HG02973 (cell line): ENCODE results near the gene CASK.
"Not testable (repeated sequence)": the region's sequence is repeated elsewhere in the genome, so short reads cannot be mapped to it uniquely, and the experiment has no call there.

ENCODE experiments used
- ATAC-seq: cut with Tn5 transposase; IDR thresholded peaks from one replicate; pipeline ENCODE4 v1.9.1; 2021; ENCODE audit warnings: moderate library complexity; ENCODE audit not compliant: unreplicated experiment

Gene CASK

DNA sequence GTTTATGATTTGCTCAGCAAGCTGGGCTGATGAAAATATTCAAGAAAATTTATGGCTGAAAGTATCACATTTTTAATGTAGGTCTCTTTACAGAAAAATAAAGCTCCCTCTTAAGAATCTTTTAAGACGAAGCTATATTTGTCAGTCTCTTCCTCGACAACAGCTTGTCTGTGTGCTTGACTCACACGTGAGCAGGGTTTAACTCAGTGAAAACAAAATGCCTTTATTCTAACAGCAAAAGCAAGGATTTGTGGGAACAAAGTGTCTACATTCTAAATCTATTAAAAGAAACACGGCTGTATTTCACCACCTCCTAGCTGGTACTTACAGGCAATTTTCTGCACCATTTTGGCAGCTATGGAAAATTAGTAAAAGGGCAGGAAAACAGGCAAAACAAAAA is 400.7 kb downstream of the CASK start:
- no peak for ATAC-seq

- no peak for ATAC-seq
Measured at GRCh38 chrX:41522081-41522480, 401.3 kb downstream of the CASK start.

- no peak for ATAC-seq
Measured at GRCh38 chrX:41519468-41519867, 403.9 kb downstream of the CASK start.

DNA sequence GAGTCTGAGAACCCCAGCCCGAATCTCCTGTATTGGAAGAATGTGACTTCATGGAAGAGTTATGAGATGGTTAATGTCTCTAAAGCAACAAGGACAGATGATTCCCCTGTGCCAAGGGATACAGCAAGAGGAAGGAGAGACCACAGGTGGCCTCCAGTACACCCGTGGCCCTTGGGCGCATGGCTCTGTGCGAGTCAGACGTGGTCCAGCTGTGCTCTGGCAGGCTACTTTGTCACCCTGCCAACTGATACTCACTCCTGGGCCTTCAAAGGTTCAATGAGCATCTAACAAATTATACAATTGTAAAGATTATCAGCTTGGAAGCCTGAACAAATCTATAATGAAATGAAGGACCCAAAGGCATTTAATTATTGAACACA is 404.5 kb downstream of the CASK start:
- ATAC-seq, result no peak

GRCh38 chrX:41518127-41518840 is 405.1 kb downstream of the CASK start:
- no peak for ATAC-seq

DNA sequence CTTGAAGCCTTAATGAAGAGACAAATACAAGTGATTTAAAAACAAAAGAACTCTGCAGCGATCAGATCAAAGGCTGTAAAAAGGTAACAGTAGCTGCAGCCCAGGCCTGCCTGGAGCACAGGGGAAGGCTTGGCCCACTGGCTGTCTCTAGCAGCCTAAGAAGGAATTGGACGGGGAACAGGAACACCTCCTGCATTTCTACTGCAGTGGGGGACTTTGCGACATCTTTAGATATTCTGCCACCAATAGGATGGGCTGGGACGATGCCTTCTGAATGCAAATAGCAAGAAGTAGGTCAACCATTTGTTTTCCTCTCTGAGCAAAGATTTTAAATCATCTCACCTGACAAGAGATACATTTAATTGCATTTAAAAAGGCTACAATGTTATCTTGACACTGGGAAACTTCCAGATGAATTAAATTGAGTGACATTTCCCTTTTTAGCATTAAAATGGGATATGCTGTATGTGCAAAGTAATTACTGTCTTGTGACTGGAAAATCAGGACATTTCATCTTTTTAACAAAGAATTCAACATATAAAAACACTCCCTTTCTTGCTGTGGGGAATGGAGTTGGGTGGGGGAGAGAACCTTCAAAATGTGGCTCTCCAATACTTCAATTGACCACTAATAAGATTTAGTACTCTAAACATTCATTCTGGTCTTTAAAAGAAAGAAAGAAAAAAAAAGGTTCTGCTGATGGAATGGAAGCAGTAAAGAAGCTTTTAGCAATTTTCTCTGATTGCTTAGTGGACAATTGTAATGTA is 406.2 kb downstream of the CASK start:
- ATAC-seq, result no peak

GRCh38 chrX:41516456-41516855 is 406.9 kb downstream of the CASK start:
- no peak for ATAC-seq

- no peak for ATAC-seq
Measured at GRCh38 chrX:41515376-41515775, 408.0 kb downstream of the CASK start.

DNA sequence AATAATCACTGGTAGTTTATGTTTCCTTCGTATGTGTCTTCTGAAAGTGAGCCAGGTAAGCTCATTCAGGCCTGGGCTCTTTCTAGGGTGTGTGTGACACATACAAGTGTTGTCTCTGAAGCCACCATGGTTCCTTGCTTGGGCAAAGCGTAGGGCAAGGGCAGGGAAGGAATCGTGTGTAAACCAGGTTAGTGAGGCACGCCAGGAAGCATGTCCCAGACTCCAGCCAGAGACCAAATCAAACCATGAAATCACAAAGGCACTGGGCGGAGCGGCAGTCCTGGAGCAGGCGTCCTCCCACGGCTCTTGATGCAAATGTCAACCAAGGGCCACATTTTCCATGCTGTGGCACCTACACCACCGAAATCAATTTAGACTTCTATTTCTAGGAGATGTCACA is 409.2 kb downstream of the CASK start:
- no peak for ATAC-seq

DNA sequence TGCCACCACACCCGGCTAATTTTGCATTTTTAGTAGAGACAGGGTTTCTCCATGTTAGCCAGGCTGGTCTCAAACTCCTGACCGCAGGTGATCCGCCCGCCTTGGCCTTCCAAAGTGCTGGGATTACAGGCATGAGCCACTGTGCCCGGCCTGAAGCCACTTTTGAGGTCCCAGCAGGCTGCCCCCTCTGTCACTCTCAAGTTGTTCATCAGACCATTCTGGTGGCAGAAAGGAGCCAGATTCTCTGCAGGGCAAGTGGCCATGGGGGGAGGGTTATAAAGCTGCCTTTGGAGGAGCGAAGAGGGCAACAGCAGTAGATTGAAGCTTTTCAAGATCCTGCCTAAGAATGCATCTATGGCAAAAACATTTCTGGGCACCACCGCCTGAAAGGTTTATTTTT is 410.5 kb downstream of the CASK start:
- ATAC-seq, result not testable (repeated sequence)

- peak; percentile 78 for ATAC-seq
Measured at GRCh38 chrX:41512394-41512793, 411.0 kb downstream of the CASK start.

DNA sequence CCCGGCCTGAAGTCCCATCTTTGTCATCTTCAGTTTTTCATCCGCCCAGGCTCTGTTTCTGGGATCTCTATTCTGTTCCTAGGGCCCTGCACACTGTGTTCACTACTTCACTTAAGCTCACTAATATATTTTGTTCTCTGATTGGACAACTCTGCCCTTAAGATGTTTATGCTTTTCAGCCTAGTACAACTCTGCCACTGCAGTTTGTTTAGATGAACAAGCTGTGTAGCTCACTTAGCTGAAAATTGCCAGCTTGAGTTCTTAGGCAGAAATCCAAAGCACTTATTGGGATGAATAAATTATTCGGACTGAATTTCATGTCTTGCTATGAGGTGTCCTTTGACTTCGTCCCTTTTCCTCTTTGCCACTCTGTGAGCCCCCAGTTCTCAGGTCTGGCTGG is 415.4 kb downstream of the CASK start:
- no peak for ATAC-seq

GRCh38 chrX:41502004-41502403 is 421.4 kb downstream of the CASK start:
- ATAC-seq, result no peak

DNA sequence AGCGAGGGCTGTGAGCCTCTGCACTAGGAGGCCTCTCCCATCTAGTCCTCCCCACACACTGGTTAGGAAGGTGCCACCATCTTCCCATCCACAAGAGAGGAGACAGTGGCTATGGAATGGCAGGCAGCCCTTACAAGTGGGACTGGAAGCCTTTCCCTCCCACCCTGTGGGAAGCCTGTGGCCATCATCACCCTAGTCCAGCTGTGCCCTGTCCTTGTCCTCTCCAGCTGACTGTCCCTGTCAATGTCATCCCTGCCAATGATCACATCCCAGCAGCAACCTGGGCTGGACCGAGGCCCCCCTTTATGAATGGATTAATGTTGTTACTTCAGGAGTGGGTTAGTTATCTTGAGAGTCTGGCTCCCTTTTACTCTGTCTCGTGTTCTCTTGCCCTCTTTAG is 423.4 kb downstream of the CASK start:
- no peak for ATAC-seq

GRCh38 chrX:41499195-41499594 is 424.2 kb downstream of the CASK start:
- no peak for ATAC-seq

DNA sequence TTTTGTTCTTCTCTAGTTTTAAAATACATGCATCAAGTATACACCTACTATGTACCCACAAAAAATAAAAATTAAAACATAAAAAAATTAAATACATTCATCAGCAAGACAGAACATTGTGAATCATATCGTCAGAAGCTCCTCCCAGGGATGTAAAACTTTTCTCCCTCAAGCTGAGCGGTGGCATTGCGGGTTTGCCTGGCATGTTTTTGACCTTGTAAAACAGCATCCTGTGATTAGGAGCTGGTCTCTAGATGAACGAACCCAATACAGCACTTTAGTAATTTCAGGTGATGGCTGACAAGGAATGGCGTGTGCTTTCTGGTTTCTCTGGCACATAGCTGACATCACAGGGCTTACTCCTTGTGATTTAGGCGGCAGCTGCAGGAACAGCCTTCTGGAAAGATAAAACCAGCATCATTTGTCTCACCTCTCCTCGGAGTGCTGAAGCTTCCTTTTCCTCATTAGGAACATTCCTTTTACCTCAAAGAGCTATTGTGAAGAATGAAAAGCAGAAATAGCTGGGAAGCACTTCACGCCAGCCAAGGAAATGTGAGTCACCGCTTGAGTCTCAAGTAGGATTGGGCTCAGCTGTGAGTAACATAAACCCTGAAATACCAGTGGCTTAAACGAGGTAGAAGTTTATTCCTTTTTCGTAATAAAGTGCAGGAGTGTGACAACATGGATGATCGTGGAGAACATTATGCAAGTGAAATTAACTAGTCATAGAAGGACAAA is 431.9 kb downstream of the CASK start:
- no peak for ATAC-seq

DNA sequence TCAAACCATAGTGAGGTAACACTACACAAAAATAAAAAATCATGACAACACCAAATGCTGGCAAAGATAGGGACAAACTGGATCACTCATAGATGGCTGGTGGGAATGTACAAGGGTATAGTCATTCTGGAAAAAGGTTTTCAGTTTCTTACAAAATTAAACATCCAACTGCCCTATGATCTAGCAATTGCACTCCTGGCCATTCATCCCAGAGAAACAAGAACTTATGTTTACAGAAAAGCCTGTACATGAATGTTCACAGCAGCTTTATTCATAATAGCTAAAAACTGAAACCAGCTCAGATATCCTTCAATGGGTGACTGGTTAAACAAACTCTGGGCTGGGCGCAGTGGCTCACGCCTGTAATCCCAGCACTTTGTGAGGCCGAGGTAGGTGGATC is 432.9 kb downstream of the CASK start:
- no peak for ATAC-seq

- ATAC-seq, result no peak
Measured at GRCh38 chrX:41482154-41482850, 441.1 kb downstream of the CASK start.

GRCh38 chrX:41481264-41482109 is 441.9 kb downstream of the CASK start:
- no peak for ATAC-seq

GRCh38 chrX:41480508-41481260 is 442.7 kb downstream of the CASK start:
- no peak for ATAC-seq
